Fibroblast of lung (primary cell): ENCODE measurements around the gene UCP2. TPM values are rescaled to one million over a fixed set of nuclear protein-coding genes. Genes with fewer than 3 reads are reported as not detected.

ENCODE experiments used
- DNase-seq, 2 donors: peaks; one replicate each; pipeline versions ENCODE4 v3.0.0 to v3.0.0-alpha.2; 2010; ENCODE audit warnings: low read depth in 2 of 2
- H2AFZ ChIP-seq: 2 replicates; pipeline ENCODE4 v1.5.1; 2012; ENCODE audit warnings: low read length, control low read depth, inconsistent platforms
- H3K27ac ChIP-seq: 2 replicates; pipeline ENCODE4 v1.5.1; 2011; ENCODE audit warnings: low read length, control low read depth; ENCODE audit not compliant: insufficient read depth
- H3K27me3 ChIP-seq: 2 replicates; pipeline ENCODE4 v1.5.1; 2011; ENCODE audit warnings: mild to moderate bottlenecking, low read length; ENCODE audit not compliant: control insufficient read depth, insufficient read depth
- H3K36me3 ChIP-seq: 2 replicates; pipeline ENCODE4 v1.5.1; 2011; ENCODE audit warnings: low read length; ENCODE audit not compliant: control insufficient read depth, insufficient read depth
- H3K4me1 ChIP-seq: 2 replicates; pipeline ENCODE4 v1.5.1; 2011; ENCODE audit warnings: low read length; ENCODE audit not compliant: control insufficient read depth, insufficient read depth; ENCODE audit errors: extremely low read depth
- H3K4me2 ChIP-seq: 2 replicates; pipeline ENCODE4 v1.5.1; 2011; ENCODE audit warnings: low read length, control low read depth; ENCODE audit not compliant: insufficient read depth; ENCODE audit errors: extremely low read depth
- H3K4me3 ChIP-seq, 4 experiments: fragments of 200-600 bp in 1 of 4; sonication (generic) in 1 of 4; replicated peaks in 1 of 4; 2 replicates each; pipeline ENCODE4 v1.5.1; 2011 to 2016; ENCODE audit warnings: low read length in 4 of 4, low read depth in 3 of 4, mild to moderate bottlenecking in 3 of 4, control low read depth in 2 of 4, inconsistent platforms in 1 of 4, mixed read lengths in 1 of 4; ENCODE audit not compliant: insufficient read depth in 1 of 4; ENCODE audit errors: control extremely low read depth in 1 of 4
- H3K79me2 ChIP-seq: 2 replicates; pipeline ENCODE4 v1.5.1; 2012; ENCODE audit warnings: mild to moderate bottlenecking, low read length, inconsistent platforms; ENCODE audit not compliant: control insufficient read depth, insufficient read depth
- H3K9ac ChIP-seq: 2 replicates; pipeline ENCODE4 v1.5.1; 2011; ENCODE audit warnings: mild to moderate bottlenecking, low read length, control low read depth; ENCODE audit not compliant: insufficient read depth
- H3K9me3 ChIP-seq: 2 replicates; pipeline ENCODE4 v1.5.1; 2012; ENCODE audit warnings: low read depth, low read length; ENCODE audit not compliant: control insufficient read depth, insufficient read depth
- H4K20me1 ChIP-seq: 2 replicates; pipeline ENCODE4 v1.5.1; 2011; ENCODE audit warnings: low read length; ENCODE audit not compliant: control insufficient read depth, insufficient read depth; ENCODE audit errors: extremely low read depth
- CTCF ChIP-seq, 2 donors: IDR thresholded peaks in 1 of 2; conservative IDR thresholded peaks in 1 of 2; 1 replicate in 1 of 2; 2 replicates in 1 of 2; pipeline ENCODE4 v1.5.1; 2011 to 2012; ENCODE audit warnings: low read length in 2 of 2, control low read depth in 1 of 2, inconsistent platforms in 1 of 2, low read depth in 1 of 2, mild to moderate bottlenecking in 1 of 2
- EZH2 ChIP-seq: IDR thresholded peaks from 2 replicates; pipeline ENCODE4 v1.5.1; 2012; ENCODE audit warnings: low read length, control low read depth, mild to moderate bottlenecking; ENCODE audit errors: missing control alignments
- polyA plus RNA-seq, 2 donors: library from polyadenylated mRNA; depleted of rRNA in 1 of 2; stranded (reverse) in 1 of 2; unstranded in 1 of 2; fragments of >200 nt; gene quantifications; 2 replicates each; pipeline ENCODE4 v1.2.1, GENCODE V29; 2011 to 2012; ENCODE audit warnings: missing spikeins in 1 of 2
- total RNA-seq: library from RNA; depleted of rRNA; stranded (reverse); fragments of >200 nt; gene quantifications from 2 replicates; pipeline ENCODE4 v1.2.1, GENCODE V29; 2014

Gene UCP2
- total and polyA plus RNA-seq, 2 donors (not counting 1 experiment from before 2014, with no cell fraction given), result 4.8 to 11.5 TPM

DNA sequence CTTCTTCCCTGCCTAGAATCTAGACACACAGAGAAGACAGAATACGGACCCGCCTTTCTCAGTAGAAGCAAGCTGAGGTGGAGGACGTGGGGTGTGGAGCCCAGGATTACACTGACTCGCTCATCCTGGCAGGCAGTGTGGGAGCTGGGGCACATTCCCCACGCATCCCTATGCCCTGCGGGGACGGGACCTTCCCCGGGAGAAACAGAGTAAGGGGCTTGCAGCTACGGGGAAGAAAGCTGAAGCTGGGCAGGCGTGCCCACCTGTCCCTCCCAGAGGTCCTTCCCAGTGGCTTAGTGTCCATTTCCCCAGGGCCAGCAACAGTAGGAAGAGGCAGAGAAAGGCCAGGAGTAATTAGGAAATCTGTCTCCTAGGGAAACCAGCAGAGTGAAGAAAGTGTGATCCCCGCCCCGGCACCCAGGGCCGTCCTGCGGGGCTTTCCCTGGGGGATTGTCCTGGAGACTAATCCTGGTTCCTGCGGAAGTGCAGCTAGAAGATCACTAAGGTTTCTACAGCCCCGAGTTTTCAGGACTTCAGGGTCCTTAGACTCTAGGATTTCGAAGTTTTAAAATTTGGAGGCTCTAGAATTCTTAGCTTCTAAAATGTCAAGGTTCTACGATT is 24.0 kb downstream of the UCP2 start:
- Histone ChIP-seq H3K4me1 (no peaks in the 10 kb centered on the region), H2AFZ (no peak overlapping the region), H3K9me3 (no peaks in the 10 kb centered on the region), H3K27ac (no peak overlapping the region), H3K4me2 (no peak overlapping the region), H4K20me1 (no peaks in the 10 kb centered on the region), H3K79me2 (no peaks in the 10 kb centered on the region), H3K36me3 (no peaks in the 10 kb centered on the region), H3K27me3 (no peaks in the 10 kb centered on the region), H3K4me3 (no peak overlapping the region), H3K9ac (no peak overlapping the region)
- TF ChIP-seq EZH2 (no peak), CTCF (conservative IDR thresholded peaks at IDR 0.05 in 1 of 2, IDR thresholded peaks at IDR 0.05 in 1 of 2; ENCODE audit: low read depth in 1 of 2, low read length in 2 of 2) (no peak)
- DNase-seq, result no peak

DNA sequence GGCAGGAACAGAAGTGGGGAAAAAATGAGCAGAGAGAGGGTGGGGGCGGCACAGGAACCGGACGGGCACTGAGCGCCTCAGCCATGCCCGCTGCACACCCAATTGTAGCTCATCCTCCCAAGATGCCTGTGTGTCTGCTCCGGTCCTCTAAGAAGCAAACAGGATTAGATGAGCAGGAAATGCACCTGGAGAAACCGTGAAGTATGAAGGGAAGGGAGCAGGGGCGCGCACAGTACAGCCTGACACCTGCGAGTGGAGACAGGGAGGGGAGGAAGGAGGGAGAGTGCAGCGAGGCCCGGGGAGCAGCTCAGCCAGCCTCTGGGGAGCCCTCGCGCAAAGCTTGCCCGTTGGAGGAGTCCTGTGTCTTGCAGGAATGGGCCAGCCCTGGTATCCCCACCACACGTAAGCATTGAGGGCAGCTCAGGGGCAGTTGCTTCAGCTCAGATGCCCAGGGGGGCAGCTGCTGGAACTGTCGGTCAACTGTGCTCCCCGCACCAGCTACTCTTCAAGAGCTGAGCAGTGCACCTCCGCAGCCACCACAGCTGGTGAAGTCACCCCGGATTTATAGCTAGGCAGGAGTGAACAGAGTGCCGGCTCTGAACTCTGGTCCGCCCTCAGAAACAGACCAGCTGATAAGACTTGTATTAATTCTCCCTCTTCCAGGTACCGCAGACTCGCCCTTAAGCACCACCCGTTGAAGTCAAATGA is 24.8 kb downstream of the UCP2 start:
- Histone ChIP-seq H3K36me3 (no peaks in the 10 kb centered on the region), H3K9ac (no peak overlapping the region), H4K20me1 (no peaks in the 10 kb centered on the region), H3K4me3 (no peak overlapping the region), H3K4me1 (no peaks in the 10 kb centered on the region), H3K79me2 (no peaks in the 10 kb centered on the region), H2AFZ (no peak overlapping the region), H3K9me3 (no peaks in the 10 kb centered on the region), H3K27ac (no peak overlapping the region), H3K4me2 (no peak overlapping the region), H3K27me3 (no peaks in the 10 kb centered on the region)
- DNase-seq, result no peak
- no peak for TF ChIP-seq EZH2
- TF ChIP-seq CTCF (conservative IDR thresholded peaks at IDR 0.05 in 1 of 2, IDR thresholded peaks at IDR 0.05 in 1 of 2; ENCODE audit: low read depth in 1 of 2, low read length in 2 of 2), result no peak

DNA sequence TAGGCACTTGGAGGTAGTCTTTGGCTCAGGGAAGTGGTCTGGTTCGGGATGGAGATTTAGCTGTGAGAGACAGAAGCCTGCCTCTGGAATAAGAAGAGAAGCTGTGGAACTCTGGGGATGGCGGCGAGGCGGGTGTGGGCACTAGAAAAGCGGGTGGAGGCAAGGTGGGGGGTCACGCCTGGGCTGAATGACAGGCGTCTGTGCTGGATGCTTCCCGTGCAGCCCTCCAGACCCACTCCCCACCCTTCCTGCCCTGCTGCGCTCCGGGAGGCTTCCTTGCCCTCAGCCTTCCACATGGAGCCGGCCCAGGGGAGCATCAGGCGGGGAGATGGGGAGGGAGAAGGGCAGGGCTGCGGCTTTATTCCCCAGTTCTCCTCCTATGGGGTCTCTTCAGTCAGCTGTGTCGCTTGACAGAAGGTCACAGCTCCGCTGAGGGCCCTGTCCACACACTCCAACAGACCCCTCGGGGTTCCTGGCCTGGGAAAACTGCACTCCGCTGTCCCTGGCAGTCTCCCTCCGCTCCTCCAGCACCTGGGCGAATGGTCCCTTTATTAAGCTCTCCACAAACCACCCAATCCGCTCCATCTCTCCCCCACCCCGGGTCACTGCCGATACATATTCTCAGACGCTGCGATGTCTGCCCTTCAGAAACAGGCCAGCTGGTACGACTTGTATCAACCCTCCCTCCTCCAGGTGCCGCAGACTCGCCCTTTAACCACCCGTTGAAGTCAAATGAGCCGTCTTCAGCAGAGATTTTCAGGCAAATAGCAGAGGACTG is 25.6 kb downstream of the UCP2 start:
- H2AFZ ChIP-seq, result no peak overlapping the region
- no peaks in the 10 kb centered on the region for H3K27me3 ChIP-seq
- no peak overlapping the region for H3K27ac ChIP-seq
- H3K4me2 ChIP-seq, result no peak overlapping the region
- H3K79me2 ChIP-seq, result no peaks in the 10 kb centered on the region
- no peak for TF ChIP-seq CTCF (conservative IDR thresholded peaks at IDR 0.05 in 1 of 2, IDR thresholded peaks at IDR 0.05 in 1 of 2; ENCODE audit: low read depth in 1 of 2, low read length in 2 of 2)
- no peak for TF ChIP-seq EZH2
- H4K20me1 ChIP-seq, result no peaks in the 10 kb centered on the region
- H3K4me3 ChIP-seq, result no peak overlapping the region
- H3K9ac ChIP-seq, result no peak overlapping the region
- no peaks in the 10 kb centered on the region for H3K4me1 ChIP-seq
- H3K36me3 ChIP-seq, result no peaks in the 10 kb centered on the region
- DNase-seq, result no peak
- no peaks in the 10 kb centered on the region for H3K9me3 ChIP-seq
